Mammary epithelial cell (primary cell): ENCODE measurements around the gene ZNF430.

Experiments
- CTCF ChIP-seq, 2 donors: IDR thresholded peaks in 1 of 2; conservative IDR thresholded peaks in 1 of 2; 2 replicates each; pipeline ENCODE4 v1.5.1; 2011 to 2012; ENCODE audit warnings: inconsistent platforms in 2 of 2, low read length in 2 of 2, mild to moderate bottlenecking in 2 of 2, control low read depth in 1 of 2, low read depth in 1 of 2; ENCODE audit not compliant: insufficient read depth in 1 of 2; ENCODE audit errors: extremely low read depth in 1 of 2
- EZH2 ChIP-seq: IDR thresholded peaks from 2 replicates; pipeline ENCODE4 v1.6.1; 2012; ENCODE audit warnings: low read length, inconsistent platforms, borderline replicate concordance

DNA sequence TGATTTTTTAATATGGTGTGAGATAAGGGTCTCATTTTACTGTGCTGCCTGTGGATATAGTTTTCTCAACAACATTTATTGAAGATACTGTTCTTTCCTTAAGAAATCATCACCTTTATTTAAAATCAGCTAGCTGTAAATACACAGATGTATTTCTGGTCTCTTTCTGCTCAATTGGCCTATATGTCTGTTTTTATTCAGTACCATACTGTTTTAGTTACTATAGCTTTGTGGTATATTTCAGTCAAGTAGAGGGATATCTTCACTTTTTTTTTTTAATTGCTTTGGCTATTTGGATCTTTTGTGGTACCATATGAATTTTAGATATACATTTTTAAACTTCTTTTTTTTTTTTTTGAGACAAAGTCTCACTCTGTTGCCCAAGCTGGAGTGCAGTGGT lies 44.9 kb downstream of the ZNF430 start:
- TF ChIP-seq CTCF (conservative IDR thresholded peaks at IDR 0.05 in 1 of 2, IDR thresholded peaks at IDR 0.05 in 1 of 2; ENCODE audit: extremely low read depth in 1 of 2, insufficient read depth in 1 of 2, low read depth in 1 of 2, low read length in 2 of 2), result no peak
- no peak for TF ChIP-seq EZH2
